HG02870 (cell line): ENCODE results near the gene RNF135.
A peak's percentile ranks its signal among the peaks of the same experiment; 100 is the strongest.
"Not testable (repeated sequence)": the region's sequence is repeated elsewhere in the genome, so short reads cannot be mapped to it uniquely, and the experiment has no call there.

Experiments used
- ATAC-seq: cut with Tn5 transposase; IDR thresholded peaks from one replicate; pipeline ENCODE4 v1.9.1; 2021; ENCODE audit warnings: mild to moderate bottlenecking, moderate library complexity; ENCODE audit not compliant: unreplicated experiment

Gene RNF135

GRCh38 chr17:30970831-30971567, at the start of gene RNF135:
RNF135 (plus strand) TSS chr17:30971039; CDS start chr17:30971074, 35 bp downstream.
- ATAC-seq, result peak; percentile 60

GRCh38 chr17:30921544-30922196, 49.2 kb upstream of the RNF135 start, which contains the start of gene ADAP2:
ADAP2 (plus strand) TSS chr17:30921945; CDS start chr17:30922015, 70 bp downstream.
- ATAC-seq, result no peak

DNA sequence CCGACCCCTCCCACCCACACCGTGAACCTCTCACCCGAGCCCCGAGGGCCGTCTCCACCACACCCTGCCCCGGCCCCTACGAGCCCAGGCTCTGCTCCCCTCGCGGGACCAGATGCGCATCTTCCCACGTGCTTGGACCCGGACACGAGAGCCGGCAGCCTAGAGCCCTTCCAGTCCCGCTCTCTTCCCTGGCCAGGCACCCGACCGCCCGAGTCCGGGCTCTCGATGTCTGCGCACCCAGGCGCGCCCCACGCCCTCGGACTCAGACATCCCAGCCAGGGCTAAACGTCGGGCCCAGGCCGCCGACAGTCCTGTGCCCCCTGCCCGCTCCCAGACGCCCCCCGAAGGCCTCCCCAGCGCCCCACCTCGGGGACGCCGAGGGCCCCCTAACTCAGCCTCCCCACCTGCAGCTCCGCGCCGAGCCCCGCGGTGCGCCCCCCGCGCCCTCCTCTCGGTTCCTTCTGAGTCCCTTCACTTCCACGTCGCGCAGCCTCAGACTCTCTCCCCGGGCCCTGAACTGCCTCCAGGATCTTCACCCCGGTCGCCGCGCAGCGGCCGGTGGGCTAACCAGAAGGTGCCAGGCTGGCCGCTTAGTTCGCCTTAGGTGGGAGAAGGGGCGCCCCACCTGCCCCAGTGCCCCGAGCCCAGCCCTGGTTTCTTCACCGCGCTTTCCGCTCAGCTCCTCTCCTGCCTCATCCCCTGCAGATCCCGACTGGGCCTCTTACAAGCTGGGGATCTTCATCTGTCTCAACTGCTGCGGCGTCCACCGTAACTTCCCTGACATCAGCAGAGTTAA, 48.4 kb upstream of the RNF135 start:
- ATAC-seq, result no peak

DNA sequence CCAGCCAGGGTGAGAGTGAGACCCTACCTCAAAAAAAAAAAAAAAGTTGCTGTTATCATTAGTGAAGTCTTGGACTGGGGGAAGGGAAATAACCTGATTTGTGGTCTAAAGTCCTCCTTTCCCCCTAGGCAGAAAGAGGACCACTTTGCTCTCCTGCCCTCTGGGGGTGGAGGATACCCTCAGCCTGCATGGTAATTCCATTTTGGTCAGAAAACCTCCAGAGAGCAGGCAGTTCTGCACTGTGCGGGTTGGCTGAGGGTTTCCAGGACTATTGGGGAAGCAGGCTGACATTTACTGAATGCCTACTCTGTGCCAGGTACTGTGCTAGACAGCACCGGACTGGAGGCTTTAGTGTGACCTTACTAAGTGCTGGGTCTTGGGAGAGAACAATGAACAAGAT, 46.5 kb upstream of the RNF135 start:
- ATAC-seq, result no peak

DNA sequence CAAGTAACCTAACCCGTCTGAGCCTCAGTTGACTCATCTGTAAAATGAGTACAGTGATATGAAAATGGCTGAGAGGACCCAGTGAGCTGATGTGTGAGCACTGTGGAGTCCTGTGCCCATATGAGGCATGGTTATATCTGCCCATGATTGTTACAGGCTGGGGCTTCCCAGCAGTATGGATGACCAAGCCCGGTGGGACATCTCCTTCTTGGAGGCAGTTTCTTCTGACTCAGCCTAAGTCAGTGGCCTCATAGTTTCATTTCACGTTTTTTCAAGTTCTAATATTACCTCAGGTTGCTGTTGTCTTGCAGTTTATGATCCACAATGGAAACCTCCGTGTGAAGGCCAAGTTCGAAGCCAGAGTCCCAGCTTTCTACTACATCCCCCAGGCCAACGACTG, 44.3 kb upstream of the RNF135 start:
- ATAC-seq, result no peak

GRCh38 chr17:30927756-30928155, 43.1 kb upstream of the RNF135 start:
- ATAC-seq, result no peak

- ATAC-seq, result no peak
Observed at GRCh38 chr17:30928584-30928983, 42.3 kb upstream of the RNF135 start.

GRCh38 chr17:30929081-30929633, 41.7 kb upstream of the RNF135 start:
- no peak for ATAC-seq

GRCh38 chr17:30929861-30930260, 41.0 kb upstream of the RNF135 start:
- not testable (repeated sequence) for ATAC-seq

GRCh38 chr17:30930495-30930894, 40.3 kb upstream of the RNF135 start:
- no peak for ATAC-seq

DNA sequence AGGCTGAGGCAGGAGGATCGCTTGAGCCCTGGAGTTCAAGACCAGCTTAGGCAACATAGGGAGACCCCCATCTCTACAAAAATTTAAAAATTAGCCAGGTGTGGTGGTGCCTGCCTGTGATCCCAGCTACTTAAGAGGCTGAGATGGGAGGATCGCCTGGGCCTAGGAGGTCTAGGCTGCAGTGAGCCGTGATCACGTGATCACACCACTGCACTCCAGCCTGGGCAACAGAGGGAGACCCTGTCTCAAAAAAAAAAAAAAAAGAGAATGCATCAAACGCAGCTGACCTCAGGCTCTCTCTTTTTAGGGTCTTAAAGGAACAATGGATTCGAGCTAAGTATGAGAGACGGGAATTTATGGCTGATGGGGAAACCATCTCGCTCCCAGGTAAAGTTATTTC, 39.3 kb upstream of the RNF135 start:
- not testable (repeated sequence) for ATAC-seq

DNA sequence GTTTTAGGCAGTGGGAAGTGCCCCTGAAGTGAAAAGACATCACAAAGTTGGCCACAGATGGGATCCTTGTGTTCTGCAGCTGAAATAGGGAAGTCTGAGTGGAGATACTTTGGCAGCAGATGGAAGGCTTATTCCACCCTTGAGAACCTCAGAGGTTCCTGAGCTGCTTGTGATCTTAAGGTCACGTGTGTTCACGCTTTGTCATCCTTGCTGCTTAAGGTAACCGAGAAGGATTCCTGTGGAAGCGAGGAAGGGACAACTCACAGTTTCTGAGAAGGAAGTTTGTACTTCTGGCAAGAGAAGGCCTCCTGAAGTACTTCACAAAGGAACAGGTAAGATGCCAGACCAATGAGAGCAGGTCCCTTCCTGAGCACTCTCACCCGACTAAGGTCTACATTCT, 36.9 kb upstream of the RNF135 start:
- no peak for ATAC-seq

DNA sequence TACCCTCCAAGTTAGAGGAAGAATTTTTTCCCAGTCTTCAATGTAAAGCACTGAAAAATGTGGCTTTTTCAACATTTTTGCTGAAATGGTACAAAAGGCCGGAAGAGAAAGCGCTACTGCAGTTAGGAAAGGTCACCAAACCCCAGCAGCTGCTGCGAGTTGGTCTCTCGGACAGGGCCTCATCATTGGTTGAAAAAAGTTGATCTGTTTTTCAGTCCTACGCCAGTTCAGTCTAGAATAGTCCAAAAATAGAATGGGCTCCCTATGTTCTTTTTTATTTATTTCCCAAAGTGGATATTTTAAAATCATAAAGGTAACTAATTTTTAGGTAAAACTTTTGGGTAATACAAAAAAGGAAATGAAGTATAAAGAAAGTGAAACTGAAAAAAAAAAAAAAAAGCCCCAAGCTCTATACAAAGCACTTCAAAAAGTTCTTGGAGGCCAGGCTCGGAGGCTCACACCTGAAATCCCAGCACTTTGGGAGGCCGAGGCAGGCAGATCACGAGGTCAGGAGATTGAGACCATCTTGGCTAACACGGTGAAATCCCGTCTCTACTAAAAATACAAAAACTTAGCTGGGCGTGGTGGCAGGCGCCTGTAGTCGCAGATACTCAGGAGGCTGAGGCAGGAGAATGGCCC, 31.7 kb upstream of the RNF135 start:
- ATAC-seq, result no peak

DNA sequence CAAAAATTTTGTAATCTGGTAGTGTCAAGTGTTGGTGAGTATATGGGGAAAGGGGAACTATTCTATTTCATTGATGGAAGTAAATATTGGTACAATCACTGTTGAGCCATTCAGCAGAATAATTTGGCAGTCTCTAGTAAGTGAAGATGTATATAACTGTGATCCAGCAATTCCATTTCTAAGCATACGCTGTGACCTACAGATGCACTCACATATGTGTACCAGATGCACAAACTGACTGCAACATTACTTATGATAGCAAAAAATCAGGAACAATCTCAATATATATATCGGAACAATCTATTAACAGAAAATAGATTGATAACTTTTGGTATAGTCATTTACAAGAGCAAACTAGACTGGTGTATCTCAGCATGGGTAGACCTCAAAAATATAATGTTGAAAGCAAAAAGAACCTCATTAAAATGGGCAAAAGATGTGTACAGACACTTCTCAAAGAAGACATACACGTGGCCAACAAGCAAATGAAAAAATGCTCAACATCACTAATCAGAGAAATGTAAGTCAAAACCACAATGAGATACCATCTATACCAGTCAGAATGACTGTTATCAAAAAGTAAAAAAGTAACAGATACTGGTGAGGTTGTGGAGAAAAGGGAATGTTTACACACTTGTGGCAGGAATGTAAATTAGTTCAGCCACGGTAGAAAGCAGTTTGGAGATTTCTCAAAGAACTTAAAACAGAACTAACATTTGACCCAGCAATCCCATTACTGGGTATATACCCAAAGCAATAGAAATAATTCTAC, 28.3 kb upstream of the RNF135 start:
- no peak for ATAC-seq

GRCh38 chr17:30947796-30948195, 23.0 kb upstream of the RNF135 start:
- ATAC-seq, result no peak

- ATAC-seq, result no peak
Observed at GRCh38 chr17:30950189-30950588, 20.6 kb upstream of the RNF135 start.

GRCh38 chr17:30950669-30951399, 20.0 kb upstream of the RNF135 start:
- no peak for ATAC-seq

DNA sequence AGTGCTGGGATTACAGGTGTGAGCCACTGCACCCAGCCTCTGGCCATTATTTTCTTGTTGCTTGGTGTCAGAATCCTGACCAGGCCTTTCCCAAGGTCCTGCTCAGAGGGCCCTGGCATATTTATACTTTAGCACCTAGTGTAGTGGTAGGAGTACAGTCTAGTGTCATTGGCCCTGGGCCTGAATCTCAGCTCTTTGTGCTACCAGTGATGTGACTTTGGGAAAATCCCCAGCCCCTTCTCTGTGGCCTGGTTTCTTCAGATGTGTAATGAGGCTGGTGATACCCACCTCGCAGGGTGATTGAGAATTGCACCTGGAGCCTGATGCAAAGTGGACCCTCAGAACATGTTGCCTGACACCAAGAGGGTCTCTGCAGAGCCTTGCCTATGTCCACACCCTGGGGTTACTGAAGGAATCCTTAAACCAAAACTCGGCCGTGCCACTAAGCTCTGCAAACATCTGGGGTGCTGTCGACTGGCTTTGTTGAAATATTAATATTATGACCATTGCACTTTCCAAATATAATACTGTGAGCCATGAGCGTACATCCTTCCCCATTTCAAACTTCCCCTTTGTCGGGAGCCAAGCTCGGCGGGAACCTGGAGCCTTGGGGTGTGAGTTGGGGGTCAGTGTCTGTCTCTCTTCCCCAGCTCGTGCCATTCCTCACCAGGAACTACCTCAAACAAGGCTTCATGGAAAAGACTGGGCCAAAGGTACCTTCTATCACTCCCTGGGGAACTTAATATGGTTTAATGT, 18.0 kb upstream of the RNF135 start:
- ATAC-seq, result no peak
